HepG2 (cell line): ENCODE measurements around the gene NXPH1. TPM values are rescaled to one million over a fixed set of nuclear protein-coding genes. Genes with fewer than 3 reads are reported as not detected.

Experiments
- ATAC-seq: fragments of 200-7000 bp; cut with Tn5 transposase; 3 replicates; pipeline ENCODE4 v1.9.1; 2020; ENCODE audit warnings: mild to moderate bottlenecking, moderate library complexity
- BruUV-seq: library from RNA; stranded (reverse); fragments of 400-500 nt; replicated peaks from 2 replicates; lab custom pipeline; 2021; lab: Mats Ljungman, UMichigan
- CTCF ChIA-PET: fragments of 300-600 bp; formaldehyde crosslinking; extraction: SDS; loops from one replicate; lab custom pipeline; 2021; ENCODE audit warnings: low total read pairs, inconsistent platforms, low intra/inter-chr PET ratio; lab: Yijun Ruan, JAX
- POLR2A ChIA-PET: fragments of 350-600 bp; sonication (Branson Sonifier 250); formaldehyde crosslinking; loops from one replicate; lab custom pipeline; 2020; ENCODE audit warnings: antibody characterized with exemption, inconsistent platforms; lab: Yijun Ruan, JAX
- DNase-seq: peaks from one replicate; pipeline ENCODE4 v3.0.0-alpha.2; 2015; ENCODE audit warnings: low spot score
- FAIRE-seq: peaks from 3 replicates; lab custom pipeline; 2011; peaks lifted over from hg19 to GRCh38; lab: Jason Lieb, UNC
- H2AFZ ChIP-seq: one replicate; pipeline ENCODE4 v1.6.1; 2011; ENCODE audit warnings: low read length, inconsistent platforms
- H3K27ac ChIP-seq: fragments of 300-600 bp; 3 replicates; pipeline ENCODE4 v1.8.0; 2011; ENCODE audit warnings: mixed run types, mild to moderate bottlenecking, mixed read lengths, low read length, inconsistent platforms; ENCODE audit not compliant: insufficient read depth; ENCODE audit errors: extremely low read length
- H3K27me3 ChIP-seq, 2 experiments: fragments of 200-600 bp in 1 of 2; 2 replicates in 1 of 2; 3 replicates in 1 of 2; pipeline versions ENCODE4 v1.6.0 to v1.8.0; 2011; ENCODE audit warnings: low read length in 2 of 2, mild to moderate bottlenecking in 2 of 2, moderate library complexity in 2 of 2, inconsistent platforms in 1 of 2; ENCODE audit not compliant: insufficient read depth in 2 of 2, control insufficient read depth in 1 of 2
- H3K36me3 ChIP-seq, 2 experiments: fragments of 200-600 bp in 1 of 2; replicated peaks in 1 of 2; 2 replicates in 1 of 2; 3 replicates in 1 of 2; pipeline versions ENCODE4 v1.5.1 to v1.8.0; 2011; ENCODE audit warnings: low read length in 2 of 2, inconsistent platforms in 1 of 2; ENCODE audit not compliant: insufficient read depth in 2 of 2, control insufficient read depth in 1 of 2
- H3K4me1 ChIP-seq: 2 replicates; pipeline ENCODE4 v1.5.1; 2012; ENCODE audit warnings: low read length, inconsistent platforms; ENCODE audit not compliant: insufficient read depth
- H3K4me2 ChIP-seq: 2 replicates; pipeline ENCODE4 v1.6.0; 2011; ENCODE audit warnings: low read depth, low read length, inconsistent platforms
- H3K4me3 ChIP-seq, 3 experiments: fragments of 200-600 bp in 1 of 3; sonication (generic), shearing (Covaris generic) in 1 of 3; replicated peaks in 1 of 3; 2 replicates each; pipeline ENCODE4 v1.5.1; 2011 to 2016; ENCODE audit warnings: low read length in 3 of 3, inconsistent platforms in 2 of 3, low read depth in 2 of 3, mild to moderate bottlenecking in 2 of 3, control low read depth in 1 of 3, mixed read lengths in 1 of 3; ENCODE audit not compliant: insufficient read depth in 1 of 3
- H3K79me2 ChIP-seq: one replicate; pipeline ENCODE4 v1.6.1; 2011; ENCODE audit warnings: low read length, inconsistent platforms; ENCODE audit not compliant: insufficient read depth
- H3K9ac ChIP-seq: 2 replicates; pipeline ENCODE4 v1.6.0; 2011; ENCODE audit warnings: mild to moderate bottlenecking, low read depth, low read length, inconsistent platforms; ENCODE audit not compliant: insufficient read depth
- H3K9me3 ChIP-seq: 2 replicates; pipeline ENCODE4 v1.5.1; 2012; ENCODE audit warnings: mild to moderate bottlenecking, low read length
- H4K20me1 ChIP-seq: 2 replicates; pipeline ENCODE4 v1.6.0; 2011; ENCODE audit warnings: inconsistent platforms, mild to moderate bottlenecking, low read length, moderate library complexity; ENCODE audit not compliant: insufficient read depth
- CBX5 ChIP-seq: sonication (generic); formaldehyde crosslinking; IDR thresholded peaks from 2 replicates; pipeline ENCODE4 v1.4.0; 2020; ENCODE audit warnings: missing genetic modification reagents, borderline replicate concordance
- FOXM1 ChIP-seq: sonication (generic); formaldehyde crosslinking; IDR thresholded peaks from 2 replicates; pipeline ENCODE4 v1.5.0; 2020; ENCODE audit warnings: missing genetic modification reagents
- HDAC6 ChIP-seq: fragments of 200-600 bp; sonication (generic); IDR thresholded peaks from 2 replicates; pipeline ENCODE4 v1.7.0; 2017; ENCODE audit warnings: mild to moderate bottlenecking, antibody characterized with exemption, low read length, low read depth
- HOXA7 ChIP-seq: sonication (generic); formaldehyde crosslinking; IDR thresholded peaks from 2 replicates; pipeline ENCODE4 v1.8.1; 2022; ENCODE audit warnings: mild to moderate bottlenecking, missing genetic modification reagents, moderate library complexity
- NPAS2 ChIP-seq: sonication (generic); formaldehyde crosslinking; IDR thresholded peaks from 2 replicates; pipeline ENCODE4 v1.8.0; 2022; ENCODE audit warnings: mild to moderate bottlenecking, missing genetic modification reagents, borderline replicate concordance
- PHF5A ChIP-seq: IDR thresholded peaks from one replicate; pipeline ENCODE4 v1.6.1; 2018; ENCODE audit warnings: low read depth, missing genetic modification reagents; ENCODE audit not compliant: unreplicated experiment
- RELA ChIP-seq: sonication (generic); formaldehyde crosslinking; IDR thresholded peaks from 2 replicates; pipeline ENCODE4 v1.4.0; 2020; ENCODE audit warnings: missing genetic modification reagents
- RXRB ChIP-seq: IDR thresholded peaks from 2 replicates; pipeline ENCODE4 v1.6.1; 2016; ENCODE audit warnings: borderline replicate concordance, missing genetic modification reagents, missing compliant biosample characterization
- SP1 ChIP-seq, 2 experiments: fragments of 450-650 bp in 1 of 2; sonication (generic) in 1 of 2; formaldehyde crosslinking in 1 of 2; IDR thresholded peaks; 2 replicates each; pipeline versions ENCODE4 v1.4.0 to v1.6.1; 2016 to 2020; ENCODE audit warnings: missing genetic modification reagents in 1 of 2
- ZFP62 ChIP-seq: sonication (generic); formaldehyde crosslinking; IDR thresholded peaks from 2 replicates; pipeline ENCODE4 v1.4.0; 2020; ENCODE audit warnings: missing genetic modification reagents
- ZNF354B ChIP-seq: sonication (generic); formaldehyde crosslinking; IDR thresholded peaks from 2 replicates; pipeline ENCODE4 v1.8.0; 2022; ENCODE audit warnings: mild to moderate bottlenecking, missing genetic modification reagents
- ZNF777 ChIP-seq: sonication (generic); formaldehyde crosslinking; IDR thresholded peaks from 2 replicates; pipeline ENCODE4 v1.4.0; 2020; ENCODE audit warnings: missing genetic modification reagents
- WGBS: methylation state at CpG from one replicate; pipeline ENCODE4 v1.1.6; 2017; ENCODE audit warnings: low lambda C conversion rate; 5-methylcytosine and 5-hydroxymethylcytosine counted together
- in situ Hi-C: cut with HindIII; loops from 2 replicates; pipeline ENCODE4 v1.10.0; 2017; ENCODE audit warnings: low pct_unique_long_range_greater_than_20kb; ENCODE audit not compliant: extremely low pct_ligation_motif_present
- intact Hi-C: fragments of 100-400 bp; cut with micrococcal nuclease; formaldehyde crosslinking; loops from one replicate; pipeline ENCODE4 v1.10.0; 2022; ENCODE audit not compliant: unreplicated experiment
- polyA plus RNA-seq, 8 experiments: library from polyadenylated mRNA; depleted of rRNA in 3 of 8; stranded (reverse) in 7 of 8; unstranded in 1 of 8; fragments of >200 nt; fragmentation: Illumina TruSeq in 4 of 8; extraction: Trizol in 4 of 8; gene quantifications; 2 replicates each; pipeline versions ENCODE4 v1.2.1 to v1.2.3, GENCODE V29; 2011 to 2016; ENCODE audit warnings: low read depth in 4 of 8, missing spikeins in 1 of 8, mixed read lengths in 1 of 8; ENCODE audit not compliant: insufficient read depth in 1 of 8
- total RNA-seq, 5 experiments: library from RNA; depleted of rRNA; stranded (reverse); fragments of >200 nt; fragmentation: Illumina TruSeq; extraction: Trizol; gene quantifications; 2 replicates each; pipeline ENCODE4 v1.2.3, GENCODE V29; 2016; ENCODE audit warnings: low read depth in 1 of 5
- TF ChIP-seq, protein P1 (sequence below): sonication (generic); formaldehyde crosslinking; IDR thresholded peaks from 2 replicates; pipeline ENCODE4 v1.4.0; 2020; ENCODE audit warnings: mild to moderate bottlenecking, missing genetic modification reagents
- TF ChIP-seq, protein P2 (sequence below): IDR thresholded peaks from 2 replicates; pipeline ENCODE4 v1.6.1; 2012; ENCODE audit warnings: low read depth, low read length, improper control_type of control experiment
- TF ChIP-seq, protein P3 (sequence below): sonication (generic); formaldehyde crosslinking; IDR thresholded peaks from 2 replicates; pipeline ENCODE4 v1.5.0; 2020; ENCODE audit warnings: mild to moderate bottlenecking, missing genetic modification reagents

The NXPH1 gene
- total and polyA plus RNA-seq, 2 of the 13 experiments (the other 11 are each of a cell fraction or from before 2014, with no cell fraction given): not detected

DNA sequence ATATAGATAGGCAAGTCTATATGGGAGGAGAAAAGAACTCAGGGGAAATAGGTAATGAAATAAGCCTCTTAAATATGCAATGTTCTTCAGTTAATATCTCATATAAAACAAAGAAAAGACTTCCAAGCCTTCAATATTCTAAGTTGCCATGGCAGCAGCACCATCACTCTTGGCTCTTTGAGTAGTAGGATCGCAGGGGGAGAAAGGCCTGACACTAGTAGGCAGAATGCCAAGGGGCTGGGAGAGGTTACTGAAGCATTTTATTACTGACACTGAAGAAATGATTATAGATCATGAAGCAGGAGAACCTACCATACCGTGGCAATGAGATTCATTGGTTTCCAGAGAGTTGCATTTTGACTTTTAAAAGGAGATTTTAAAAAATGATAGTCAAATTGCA, 193.9 kb downstream of the NXPH1 start:
- H3K4me2 ChIP-seq: no peak overlapping the region
- in situ Hi-C loops (no loop called here), intact Hi-C loops (no loop called here)
- no peaks in the 10 kb centered on the region for H3K79me2 ChIP-seq
- no peak overlapping the region for H3K27ac ChIP-seq
- BruUV-seq: no TSS peak
- H4K20me1 ChIP-seq: no peaks in the 10 kb centered on the region
- CTCF ChIA-PET: no interaction called here
- H3K4me1 ChIP-seq: no peaks in the 10 kb centered on the region
- ATAC-seq (no peak), DNase-seq (no peak), FAIRE-seq (no peak)
- no peak overlapping the region for H3K4me3 ChIP-seq
- 0% methylated on average over 2 of the region's 2 CpGs for WGBS
- H3K9me3 ChIP-seq: no peaks in the 10 kb centered on the region
- TF ChIP-seq HDAC6 (no peak), NPAS2 (CRISPR knock-in tag) (no peak), FOXM1 (CRISPR knock-in tag) (no peak), HOXA7 (CRISPR knock-in tag) (no peak)
- H2AFZ ChIP-seq: no peak overlapping the region
- POLR2A ChIA-PET: no interaction called here
- no peaks in the 10 kb centered on the region for H3K36me3 ChIP-seq
- H3K27me3 ChIP-seq: no peaks in the 10 kb centered on the region
- no peak overlapping the region for H3K9ac ChIP-seq

DNA sequence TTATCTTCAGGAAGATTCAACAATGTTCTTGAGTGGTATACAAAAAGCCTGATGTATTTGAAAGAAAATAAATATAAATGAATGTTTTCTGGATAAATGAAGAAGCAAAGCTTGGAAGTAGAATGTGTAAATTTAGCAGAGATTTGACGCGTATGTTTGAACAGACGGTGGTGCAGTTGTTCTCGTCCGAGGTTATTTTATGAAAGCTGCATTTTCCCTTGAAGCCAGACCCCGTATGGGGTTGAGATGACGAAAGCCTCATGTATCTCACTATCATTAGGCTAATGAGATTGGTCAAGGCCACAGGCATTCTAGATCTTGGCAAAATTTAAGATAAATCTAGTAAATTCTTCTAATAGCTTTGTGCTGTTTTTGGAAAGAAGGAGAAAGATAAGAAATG, 195.2 kb downstream of the NXPH1 start:
- Histone ChIP-seq H3K9me3 (no peaks in the 10 kb centered on the region), H3K27ac (no peak overlapping the region), H3K36me3 (no peaks in the 10 kb centered on the region), H3K27me3 (no peaks in the 10 kb centered on the region), H3K4me2 (no peak overlapping the region), H3K9ac (no peak overlapping the region), H3K79me2 (no peaks in the 10 kb centered on the region), H3K4me3 (no peak overlapping the region), H2AFZ (no peak overlapping the region), H4K20me1 (no peaks in the 10 kb centered on the region), H3K4me1 (no peaks in the 10 kb centered on the region)
- intact Hi-C loops: no loop called here
- in situ Hi-C loops: no loop called here
- ChIA-PET CTCF (no interaction called here), POLR2A (no interaction called here)
- 24% methylated on average over 7 of the region's 7 CpGs for WGBS
- FAIRE-seq (no peak), ATAC-seq (no peak), DNase-seq (no peak)
- no peak for TF ChIP-seq SP1 (IDR thresholded peaks at IDR 0.05)
- TF ChIP-seq SP1 (CRISPR knock-in tag; IDR thresholded peaks at IDR 0.05): no peak
- TF ChIP-seq RXRB (CRISPR knock-in tag): no peak
- TF ChIP-seq, protein P1, sequence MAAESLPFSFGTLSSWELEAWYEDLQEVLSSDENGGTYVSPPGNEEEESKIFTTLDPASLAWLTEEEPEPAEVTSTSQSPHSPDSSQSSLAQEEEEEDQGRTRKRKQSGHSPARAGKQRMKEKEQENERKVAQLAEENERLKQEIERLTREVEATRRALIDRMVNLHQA (CRISPR knock-in tag): no peak
- TF ChIP-seq PHF5A (CRISPR knock-in tag): no peak
- TF ChIP-seq ZNF354B (CRISPR knock-in tag): no peak
- no peak for TF ChIP-seq ZNF777
- TF ChIP-seq, protein P2, sequence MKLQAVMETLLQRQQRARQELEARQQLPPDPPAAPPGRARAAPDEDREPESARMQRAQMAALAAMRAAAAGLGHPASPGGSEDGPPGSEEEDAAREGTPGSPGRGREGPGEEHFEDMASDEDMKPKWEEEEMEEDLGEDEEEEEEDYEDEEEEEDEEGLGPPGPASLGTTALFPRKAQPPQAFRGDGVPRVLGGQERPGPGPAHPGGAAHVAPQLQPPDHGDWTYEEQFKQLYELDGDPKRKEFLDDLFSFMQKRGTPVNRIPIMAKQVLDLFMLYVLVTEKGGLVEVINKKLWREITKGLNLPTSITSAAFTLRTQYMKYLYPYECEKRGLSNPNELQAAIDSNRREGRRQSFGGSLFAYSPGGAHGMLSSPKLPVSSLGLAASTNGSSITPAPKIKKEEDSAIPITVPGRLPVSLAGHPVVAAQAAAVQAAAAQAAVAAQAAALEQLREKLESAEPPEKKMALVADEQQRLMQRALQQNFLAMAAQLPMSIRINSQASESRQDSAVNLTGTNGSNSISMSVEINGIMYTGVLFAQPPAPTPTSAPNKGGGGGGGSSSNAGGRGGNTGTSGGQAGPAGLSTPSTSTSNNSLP: no peak
- TF ChIP-seq, protein P3, sequence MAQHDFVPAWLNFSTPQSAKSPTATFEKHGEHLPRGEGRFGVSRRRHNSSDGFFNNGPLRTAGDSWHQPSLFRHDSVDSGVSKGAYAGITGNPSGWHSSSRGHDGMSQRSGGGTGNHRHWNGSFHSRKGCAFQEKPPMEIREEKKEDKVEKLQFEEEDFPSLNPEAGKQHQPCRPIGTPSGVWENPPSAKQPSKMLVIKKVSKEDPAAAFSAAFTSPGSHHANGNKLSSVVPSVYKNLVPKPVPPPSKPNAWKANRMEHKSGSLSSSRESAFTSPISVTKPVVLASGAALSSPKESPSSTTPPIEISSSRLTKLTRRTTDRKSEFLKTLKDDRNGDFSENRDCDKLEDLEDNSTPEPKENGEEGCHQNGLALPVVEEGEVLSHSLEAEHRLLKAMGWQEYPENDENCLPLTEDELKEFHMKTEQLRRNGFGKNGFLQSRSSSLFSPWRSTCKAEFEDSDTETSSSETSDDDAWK (CRISPR knock-in tag): no peak
- no peak for TF ChIP-seq ZFP62 (CRISPR knock-in tag)
- TF ChIP-seq CBX5 (CRISPR knock-in tag): no peak
- TF ChIP-seq RELA (CRISPR knock-in tag): no peak
- no TSS peak for BruUV-seq
